Nephron progenitor cell (in vitro differentiated cells): ENCODE results near the gene STAT1.

ENCODE experiments used
- DNase-seq: peaks from one replicate; pipeline ENCODE4 v3.0.0; 2021
- H3K27ac Mint-ChIP-seq: 2 replicates; pipeline ENCODE4 v1.8.0; 2021; ENCODE audit warnings: mild to moderate bottlenecking, moderate library complexity, mixed read lengths
- H3K27me3 Mint-ChIP-seq: 2 replicates; pipeline ENCODE4 v1.8.0; 2021; ENCODE audit warnings: mild to moderate bottlenecking, low read depth, mixed read lengths; ENCODE audit not compliant: poor library complexity
- H3K36me3 Mint-ChIP-seq: 2 replicates; pipeline ENCODE4 v1.8.0; 2021; ENCODE audit warnings: low read depth, mixed read lengths
- H3K4me1 Mint-ChIP-seq: 2 replicates; pipeline ENCODE4 v1.8.0; 2021; ENCODE audit warnings: mixed read lengths
- H3K4me3 Mint-ChIP-seq: 2 replicates; pipeline ENCODE4 v1.8.0; 2021; ENCODE audit warnings: mild to moderate bottlenecking, moderate library complexity, mixed read lengths
- H3K9me3 Mint-ChIP-seq: 2 replicates; pipeline ENCODE4 v1.8.0; 2021; ENCODE audit warnings: mild to moderate bottlenecking, moderate library complexity, mixed read lengths
- CTCF ChIP-seq: fragments of 200-600 bp; sonication (generic); IDR thresholded peaks from 2 replicates; pipeline ENCODE4 v1.5.0; 2021; ENCODE audit warnings: antibody characterized with exemption

The STAT1 gene

GRCh38 chr2:191030521-191031154 is 16.7 kb upstream of the STAT1 start:
- TF ChIP-seq CTCF: peak; percentile 60
- Mint-ChIP-seq H3K36me3 (no peaks in the 10 kb centered on the region), H3K27me3 (peaks cover 5% of the 10 kb centered on the region), H3K27ac (no peak overlapping the region), H3K9me3 (no peaks in the 10 kb centered on the region), H3K4me3 (no peak overlapping the region), H3K4me1 (peaks cover 14% of the 10 kb centered on the region)
- DNase-seq: peak; percentile 22

GRCh38 chr2:191029280-191029950 is 15.4 kb upstream of the STAT1 start:
- H3K36me3 Mint-ChIP-seq: no peaks in the 10 kb centered on the region
- TF ChIP-seq CTCF: no peak
- H3K27me3 Mint-ChIP-seq: peaks cover 5% of the 10 kb centered on the region
- no peak for DNase-seq
- no peaks in the 10 kb centered on the region for H3K9me3 Mint-ChIP-seq
- H3K4me1 Mint-ChIP-seq: peaks cover 14% of the 10 kb centered on the region
- H3K27ac Mint-ChIP-seq: no peak overlapping the region
- no peak overlapping the region for H3K4me3 Mint-ChIP-seq

GRCh38 chr2:191026377-191026776 is 12.4 kb upstream of the STAT1 start:
- Mint-ChIP-seq H3K36me3 (no peaks in the 10 kb centered on the region), H3K4me1 (no peaks in the 10 kb centered on the region), H3K4me3 (no peak overlapping the region), H3K27ac (no peak overlapping the region), H3K9me3 (no peaks in the 10 kb centered on the region), H3K27me3 (peaks cover 5% of the 10 kb centered on the region)
- TF ChIP-seq CTCF: no peak
- DNase-seq: no peak

DNA sequence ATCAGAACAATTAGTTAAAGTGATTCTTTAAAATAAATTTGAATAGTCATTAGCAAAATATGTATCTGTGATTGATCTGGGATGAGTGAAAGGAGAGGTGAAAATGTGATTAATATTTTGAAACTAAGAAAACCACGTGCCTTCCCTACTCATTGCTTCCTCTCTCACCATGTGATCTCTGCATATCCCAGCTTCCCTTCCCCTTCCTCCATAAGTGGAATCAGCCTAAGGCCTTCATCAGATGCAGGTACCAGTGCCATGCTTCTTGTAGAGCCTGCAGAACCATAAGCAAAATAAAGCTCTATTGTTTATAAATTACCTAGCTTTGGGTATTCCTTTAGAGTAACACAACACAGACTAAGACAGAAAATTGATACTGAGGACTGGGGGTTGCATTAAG is 11.2 kb upstream of the STAT1 start:
- Mint-ChIP-seq H3K4me3 (no peak overlapping the region), H3K9me3 (no peaks in the 10 kb centered on the region), H3K4me1 (no peaks in the 10 kb centered on the region), H3K36me3 (no peaks in the 10 kb centered on the region), H3K27me3 (peaks cover 5% of the 10 kb centered on the region), H3K27ac (no peak overlapping the region)
- DNase-seq: no peak
- TF ChIP-seq CTCF: no peak

DNA sequence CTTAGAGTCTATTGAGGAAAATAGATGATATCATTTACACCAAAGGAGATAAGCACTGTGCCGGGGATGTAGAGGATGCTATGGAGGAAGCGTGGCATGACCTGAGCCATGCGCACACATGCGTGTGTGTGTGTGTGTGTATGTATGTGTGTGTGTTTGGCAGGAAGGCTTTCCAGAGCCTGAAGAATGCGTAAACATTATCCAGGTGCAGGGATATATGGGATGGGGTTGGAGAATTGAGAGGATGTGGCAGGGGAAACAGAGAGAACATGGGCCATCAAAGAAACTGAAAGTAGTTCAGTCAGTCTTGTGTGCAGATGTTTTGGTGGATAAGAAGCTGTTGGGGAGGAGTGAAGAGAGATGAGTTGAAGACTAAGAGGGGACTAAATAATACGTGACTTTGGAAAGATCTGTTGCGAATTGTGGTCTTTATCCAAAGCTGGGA is 9.3 kb upstream of the STAT1 start:
- H3K36me3 Mint-ChIP-seq: no peaks in the 10 kb centered on the region
- H3K4me1 Mint-ChIP-seq: no peaks in the 10 kb centered on the region
- H3K4me3 Mint-ChIP-seq: no peak overlapping the region
- H3K9me3 Mint-ChIP-seq: no peaks in the 10 kb centered on the region
- no peak overlapping the region for H3K27ac Mint-ChIP-seq
- TF ChIP-seq CTCF: no peak
- peaks cover 12% of the 10 kb centered on the region for H3K27me3 Mint-ChIP-seq
- no peak for DNase-seq
